Pulmonary artery endothelial cell (primary cell): ENCODE results near the gene SMAD1. TPM values are rescaled to one million over a fixed set of nuclear protein-coding genes. Genes with fewer than 3 reads are reported as not detected.
A peak's percentile ranks its signal among the peaks of the same experiment; 100 is the strongest.
"Not testable (repeated sequence)": the region's sequence is repeated elsewhere in the genome, so short reads cannot be mapped to it uniquely, and the experiment has no call there.

Experiments
- DNase-seq: peaks from one replicate; pipeline ENCODE4 v3.0.0-alpha.2; 2011; ENCODE audit warnings: low read depth, low spot score
- total RNA-seq: library from RNA; depleted of rRNA; stranded (reverse); fragments of >200 nt; gene quantifications from 2 replicates; pipeline ENCODE4 v1.2.3, GENCODE V29; 2014

The SMAD1 gene
- total RNA-seq, 1 donor from 2014 or later, result 50.6 TPM

DNA sequence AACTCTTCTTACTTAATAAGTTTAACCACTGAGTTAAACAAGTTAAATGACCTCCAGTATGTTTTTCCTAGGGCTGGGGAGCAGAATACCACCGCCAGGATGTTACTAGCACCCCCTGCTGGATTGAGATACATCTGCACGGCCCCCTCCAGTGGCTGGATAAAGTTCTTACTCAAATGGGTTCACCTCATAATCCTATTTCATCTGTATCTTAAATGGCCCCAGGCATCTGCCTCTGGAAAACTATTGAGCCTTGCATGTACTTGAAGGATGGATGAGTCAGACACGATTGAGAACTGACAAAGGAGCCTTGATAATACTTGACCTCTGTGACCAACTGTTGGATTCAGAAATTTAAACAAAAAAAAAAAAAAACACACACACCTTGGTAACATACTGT is 76.1 kb downstream of the SMAD1 start:
- DNase-seq, result peak; percentile 45

DNA sequence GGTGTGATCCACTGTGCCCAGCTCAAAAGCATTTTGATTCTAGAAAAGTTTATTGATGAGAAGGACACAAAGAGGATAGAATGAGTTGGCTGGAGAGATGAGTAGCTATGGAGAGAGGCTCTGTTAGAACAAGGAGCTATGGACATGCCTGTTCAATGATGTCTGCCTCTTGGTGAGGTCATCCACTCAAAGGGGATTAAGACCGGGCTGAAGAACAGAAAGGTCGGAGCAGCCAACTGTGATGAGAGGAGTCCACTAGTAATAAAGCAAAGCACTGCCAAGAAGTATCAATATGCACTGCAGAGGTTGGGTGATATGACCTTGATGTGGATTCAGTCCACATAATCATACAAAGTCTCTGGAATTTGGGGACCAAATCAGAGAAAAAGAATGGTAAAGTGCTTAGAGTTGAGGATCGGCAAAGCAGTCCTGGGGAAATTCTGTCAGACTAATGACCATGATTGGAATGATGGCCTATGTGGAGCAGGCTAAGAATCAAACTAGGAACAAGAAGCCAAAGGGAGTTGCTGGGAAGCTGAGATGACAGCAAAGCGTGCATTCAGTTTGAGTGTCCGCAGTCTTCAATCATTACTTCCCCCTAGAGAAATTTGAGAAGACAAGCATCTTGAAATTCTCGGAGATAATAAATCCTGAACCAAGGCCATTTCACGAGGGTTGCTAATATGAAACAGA is 81.8 kb downstream of the SMAD1 start:
- no peak for DNase-seq

DNA sequence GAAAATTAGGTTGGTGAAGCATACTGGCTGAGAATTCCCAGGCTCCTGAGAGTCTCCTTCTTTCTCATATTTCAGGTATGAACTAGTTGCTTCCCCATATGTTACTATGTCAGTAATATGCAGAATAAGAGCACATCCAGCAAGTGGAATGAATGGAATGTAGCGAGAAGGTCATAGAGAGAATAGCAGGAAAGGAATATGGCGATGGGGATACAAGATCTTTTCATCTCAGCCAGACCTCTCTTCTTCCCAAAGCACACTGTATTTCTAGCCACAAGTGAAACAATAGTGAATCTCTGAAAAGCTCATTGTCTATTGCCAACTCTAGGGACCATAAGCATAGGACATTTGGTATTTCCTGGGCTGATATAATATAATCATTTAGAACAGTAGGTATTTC is 82.9 kb downstream of the SMAD1 start:
- no peak for DNase-seq

DNA sequence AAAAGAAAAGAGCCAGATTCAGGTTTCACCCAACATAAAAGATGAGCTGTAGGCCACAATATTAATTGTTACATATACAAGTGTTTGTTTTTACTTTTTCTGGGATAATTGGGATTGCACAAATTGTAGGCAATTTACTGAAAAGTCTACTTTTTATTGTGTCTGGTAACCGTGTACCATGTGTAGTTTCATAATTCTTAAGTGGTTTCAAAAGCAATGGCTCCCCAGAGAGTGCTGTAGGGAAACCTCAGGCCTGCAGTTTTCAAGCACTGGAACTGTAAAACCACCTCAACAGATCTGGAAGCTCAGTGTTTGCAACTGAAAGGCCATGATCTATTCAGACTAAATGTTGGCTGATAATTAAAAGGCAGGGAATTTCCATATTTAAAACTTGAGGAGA is 83.7 kb downstream of the SMAD1 start:
- no peak for DNase-seq

DNA sequence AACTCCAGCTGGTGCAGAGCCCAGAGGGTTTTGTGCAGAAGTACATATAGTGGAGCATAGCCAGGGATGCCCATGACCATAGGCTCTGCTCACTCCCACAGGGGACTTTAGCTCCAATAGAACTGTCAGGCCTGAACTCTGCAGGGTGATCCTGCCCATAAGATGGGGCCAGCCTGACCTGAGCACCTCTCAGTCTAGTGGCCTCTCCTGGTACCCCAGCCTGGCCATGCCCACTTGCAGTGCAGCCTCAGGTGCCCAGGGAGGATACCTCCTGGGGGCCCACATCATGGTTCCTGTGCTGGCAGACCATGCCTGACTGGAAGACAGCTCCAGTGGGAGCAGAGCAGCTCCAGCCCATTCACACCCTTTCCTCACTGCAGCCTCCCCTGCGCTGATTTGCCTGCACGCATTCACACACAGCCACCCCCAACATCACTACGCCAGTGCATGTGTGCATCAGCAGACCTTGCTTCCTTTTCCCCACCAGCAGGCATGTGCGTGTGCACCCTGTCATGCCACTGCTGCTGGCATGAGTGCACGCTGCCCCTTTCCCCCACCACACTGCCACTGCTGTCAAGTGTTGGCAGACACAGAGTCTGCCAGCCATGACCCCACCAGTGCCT is 84.5 kb downstream of the SMAD1 start:
- no peak for DNase-seq

DNA sequence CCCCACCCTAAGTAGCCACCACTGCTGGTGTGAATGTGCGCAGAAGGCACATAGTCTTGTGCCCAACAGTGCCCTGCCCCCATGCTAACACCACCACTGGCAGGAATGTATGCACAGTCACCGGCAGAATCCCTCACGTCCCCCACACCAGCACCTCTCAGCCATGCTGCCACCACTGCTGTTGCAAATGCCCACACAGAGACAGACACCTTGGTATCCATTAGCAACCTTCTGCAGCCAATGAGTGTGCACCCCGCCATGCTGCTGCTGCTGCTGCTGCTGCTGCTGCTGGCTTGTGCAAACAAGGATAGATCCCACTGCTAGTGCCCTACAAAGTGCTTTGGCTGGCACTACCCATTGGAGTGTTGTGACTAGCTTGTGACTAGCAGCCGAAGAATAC is 85.1 kb downstream of the SMAD1 start:
- no peak for DNase-seq

DNA sequence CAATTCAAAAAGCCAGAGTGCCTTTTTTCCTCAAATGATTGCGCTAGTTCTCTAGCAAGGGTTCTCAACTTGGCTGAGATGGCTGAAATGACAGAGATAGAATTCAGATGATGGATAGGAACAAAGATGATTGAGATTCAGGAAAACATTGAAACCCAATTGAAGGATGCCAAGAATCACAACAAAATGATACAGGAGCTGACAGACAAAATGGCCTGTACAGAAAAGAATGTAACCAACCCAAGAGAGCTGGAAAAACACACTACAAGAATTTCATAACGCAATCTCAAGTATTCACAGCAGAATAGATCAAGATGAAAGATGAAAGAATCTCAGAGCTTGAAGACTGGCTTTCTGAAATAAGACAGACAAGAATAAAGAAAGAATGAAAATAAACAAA is 85.9 kb downstream of the SMAD1 start:
- no peak for DNase-seq

DNA sequence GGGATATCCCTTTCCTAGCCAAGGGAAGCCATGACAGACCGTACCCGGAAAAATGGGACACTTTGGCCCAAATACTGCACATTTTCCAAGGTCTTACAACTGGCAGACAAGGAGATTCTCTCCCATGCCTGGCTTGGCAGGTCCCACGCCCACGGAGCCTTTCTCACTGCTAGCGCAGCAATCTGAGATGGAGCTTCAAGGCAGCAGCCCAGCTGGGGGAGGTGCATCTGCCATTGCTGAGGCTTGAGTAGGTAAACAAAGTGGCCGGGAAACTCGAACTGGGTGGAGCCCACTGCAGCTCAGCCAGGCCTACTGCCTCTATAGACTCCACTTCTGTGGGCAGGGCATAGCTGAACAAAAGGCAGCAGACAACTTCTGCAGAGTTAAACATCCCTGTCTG is 92.9 kb downstream of the SMAD1 start:
- not testable (repeated sequence) for DNase-seq

DNA sequence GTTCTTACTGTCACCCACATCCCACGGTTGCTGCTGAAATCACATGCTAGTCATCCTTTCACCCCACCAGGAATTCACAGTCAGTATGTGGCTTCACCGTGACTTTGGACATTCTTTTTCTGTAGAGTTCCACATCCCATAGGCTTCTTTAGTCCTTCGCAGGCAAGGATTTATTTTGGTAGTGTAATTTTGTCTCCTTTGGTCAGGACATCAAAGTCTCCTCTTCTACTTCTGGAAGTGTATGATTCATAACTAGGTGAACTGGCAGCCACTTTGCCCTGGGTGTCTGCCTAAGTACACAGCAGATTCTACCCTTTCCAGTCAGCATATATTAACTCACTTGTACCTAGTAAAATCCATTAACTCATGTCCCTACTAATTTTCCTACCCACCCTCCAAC is 99.3 kb downstream of the SMAD1 start:
- no peak for DNase-seq

DNA sequence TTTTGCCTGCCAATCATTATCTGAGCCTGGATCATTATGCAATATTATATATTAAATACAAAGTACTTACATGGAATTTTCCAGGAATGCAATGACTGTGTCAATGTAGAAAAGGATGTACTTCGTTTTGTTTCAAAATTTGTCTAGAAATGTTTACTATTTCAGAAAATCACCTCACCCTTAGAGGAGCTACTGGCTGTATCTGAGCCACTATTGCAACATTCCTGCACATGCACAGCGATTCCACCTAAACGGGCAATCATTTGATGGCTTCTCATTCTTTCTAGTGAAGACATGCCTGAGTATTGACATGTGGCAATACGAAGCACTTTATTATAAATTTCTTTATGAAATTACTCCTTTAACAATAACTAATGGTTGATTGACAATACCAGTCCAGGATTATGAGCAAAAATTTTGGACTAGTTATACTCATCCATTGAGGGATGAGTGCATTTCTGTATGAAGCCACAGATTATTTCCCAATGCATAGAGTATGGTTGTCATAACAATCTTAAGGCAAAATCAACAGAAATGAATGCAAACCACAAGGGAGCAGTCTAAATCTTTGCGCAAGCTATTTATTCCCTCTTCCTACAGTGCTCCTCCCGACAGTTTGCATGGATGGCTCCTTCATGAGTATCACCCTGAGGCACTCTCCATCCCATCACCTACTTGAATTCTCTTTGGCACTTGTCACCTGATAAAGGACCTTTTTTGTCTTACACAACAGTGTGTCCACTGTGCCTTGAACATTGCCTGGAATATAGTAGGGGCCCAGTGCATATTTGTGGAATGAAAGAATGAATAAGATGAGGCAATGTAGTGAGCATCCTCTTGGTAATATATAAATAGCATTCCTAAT is 101.8 kb downstream of the SMAD1 start:
- DNase-seq, result no peak

DNA sequence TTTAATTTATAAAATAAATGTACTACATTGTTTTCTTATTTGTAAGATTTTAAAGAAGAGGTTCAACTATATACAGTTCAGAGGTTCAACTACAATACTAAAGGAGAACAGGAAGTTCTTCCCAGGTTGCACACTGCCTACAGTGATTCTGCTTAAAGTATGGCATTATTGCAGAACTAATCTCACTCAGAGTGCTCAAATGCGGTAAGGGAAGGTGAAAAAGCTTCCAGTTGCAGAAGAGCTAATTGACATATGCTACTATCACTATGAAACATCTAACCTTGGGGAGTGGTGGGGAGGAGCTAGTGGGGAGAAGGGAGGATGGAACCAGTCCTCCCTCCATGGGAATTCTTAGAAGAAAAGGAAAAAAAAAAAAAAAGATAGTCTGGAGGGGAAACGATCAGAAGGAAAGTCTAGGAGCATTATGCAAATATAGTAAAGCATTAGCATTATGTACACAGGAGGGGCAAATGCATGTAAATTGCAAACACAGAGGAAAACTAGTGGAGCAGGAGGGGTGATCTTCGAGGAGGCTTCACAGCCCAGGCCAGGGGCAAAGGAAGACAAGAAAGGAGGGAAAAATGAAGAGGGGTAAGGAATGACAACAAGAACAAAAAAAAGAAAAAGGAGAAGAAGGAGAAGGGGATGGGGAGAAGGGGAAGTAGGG is 105.6 kb downstream of the SMAD1 start:
- DNase-seq, result no peak

DNA sequence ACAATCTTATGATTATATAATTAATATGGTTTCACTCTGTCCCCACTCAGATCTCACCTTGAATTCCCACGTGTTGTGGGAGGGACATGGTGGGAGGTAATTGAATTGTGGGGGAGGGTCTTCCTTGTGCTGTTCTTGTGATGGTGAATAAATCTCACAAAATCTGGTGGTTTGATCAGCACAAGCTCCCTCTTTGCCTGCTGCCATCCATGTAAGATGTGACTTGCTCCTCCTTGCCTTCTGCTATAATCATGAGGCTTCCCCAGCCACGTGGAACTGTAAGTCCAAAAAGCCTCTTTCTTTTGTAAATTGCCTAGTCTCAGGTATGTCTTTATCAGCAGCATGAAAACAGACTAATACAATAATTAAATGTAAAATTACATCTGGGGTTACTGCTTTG is 107.7 kb downstream of the SMAD1 start:
- not testable (repeated sequence) for DNase-seq

DNA sequence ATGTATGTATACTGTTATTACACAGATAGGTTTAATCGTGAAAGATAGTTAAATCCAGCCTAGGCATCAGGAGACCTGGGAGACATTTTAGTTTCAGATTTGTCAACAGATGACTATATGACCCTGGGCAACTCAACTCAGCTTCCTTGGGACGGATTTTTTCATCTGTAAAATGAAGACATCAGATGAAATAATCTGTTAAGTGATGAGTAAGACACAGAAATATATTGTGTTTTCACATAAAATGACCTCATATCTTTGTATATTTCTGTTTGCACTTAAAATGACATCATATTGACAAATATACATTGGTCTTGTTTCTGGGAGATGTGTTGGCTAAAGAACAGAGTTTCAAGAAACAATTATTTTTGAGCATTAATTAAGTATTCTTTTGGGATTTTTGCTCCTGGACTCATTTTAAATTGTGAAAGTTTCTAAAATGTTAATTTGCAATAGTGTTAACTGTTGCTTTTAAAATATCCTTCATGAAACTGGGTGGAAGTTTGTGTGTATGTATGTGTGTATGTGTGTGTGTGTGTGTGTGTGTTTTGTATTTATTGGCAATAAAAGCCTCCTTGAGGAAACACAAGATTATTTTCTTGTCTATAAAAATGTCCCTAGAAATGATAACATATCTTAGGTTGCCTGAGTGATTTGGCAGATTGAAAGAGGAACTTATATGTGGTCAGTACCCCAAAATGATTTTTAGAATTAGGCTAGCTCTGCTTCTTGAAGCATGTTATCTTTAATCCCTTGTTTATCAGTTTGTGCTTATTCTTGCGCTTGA is 108.5 kb downstream of the SMAD1 start:
- no peak for DNase-seq

DNA sequence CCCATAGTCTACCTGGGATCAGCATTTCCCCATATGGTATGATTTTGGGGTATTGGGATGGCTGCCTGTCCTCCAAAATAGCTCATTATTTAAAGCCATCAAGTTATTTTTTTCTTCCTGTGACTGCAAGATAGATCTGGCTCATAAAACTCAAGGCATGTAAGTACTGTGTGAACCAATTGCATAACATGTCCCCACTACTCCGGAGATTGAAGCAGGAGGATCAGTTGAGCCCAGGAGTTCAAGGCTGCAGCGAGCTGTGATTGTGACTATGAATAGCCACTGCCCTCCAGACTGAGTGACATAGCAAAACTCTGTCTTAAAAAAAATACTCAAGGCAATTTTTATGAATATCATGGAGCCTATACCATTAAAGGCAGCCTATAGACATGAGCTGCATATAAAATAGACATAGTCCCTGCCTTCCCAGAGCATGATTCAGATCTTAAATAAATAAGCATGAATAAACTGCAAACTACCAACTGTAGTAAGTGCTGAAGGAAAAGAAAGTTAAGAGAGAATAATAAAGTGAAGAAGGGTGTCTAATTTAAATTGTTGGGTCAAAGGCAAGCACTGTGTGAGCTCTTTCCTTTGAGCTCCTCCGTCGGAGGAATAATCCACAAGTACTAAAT is 120.6 kb downstream of the SMAD1 start:
- DNase-seq, result no peak

DNA sequence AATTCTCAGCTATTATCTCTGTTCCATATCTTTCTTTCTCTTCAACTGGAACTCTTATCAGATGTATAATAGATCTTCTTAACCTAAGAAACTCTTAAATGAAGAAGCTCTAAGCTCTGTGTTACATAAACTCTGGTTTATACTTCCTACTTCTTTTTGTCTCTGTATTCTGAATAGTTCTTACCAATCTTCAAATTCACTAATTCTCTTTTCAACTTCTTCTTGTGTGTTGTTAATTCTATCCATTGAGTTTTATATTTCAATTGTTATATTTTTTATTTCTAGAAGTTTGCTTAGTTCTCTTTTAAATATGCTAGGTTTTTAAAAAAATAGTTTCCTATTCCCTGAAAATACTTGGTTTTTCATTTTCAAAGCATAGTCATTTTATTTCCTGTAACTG is 124.3 kb downstream of the SMAD1 start:
- no peak for DNase-seq

Other genes with a start within 250 kb of the SMAD1 start
- 3.5 and 5.7 TPM in 2 replicates for gene MMAA, start 137.5 kb downstream of the SMAD1 start, total RNA-seq
- gene C4orf51, start 198.3 kb downstream of the SMAD1 start, total RNA-seq, result 0.07 TPM in 1 of 2 replicates, not detected in the other